ENCODE results near the gene NCOR1.

DNA sequence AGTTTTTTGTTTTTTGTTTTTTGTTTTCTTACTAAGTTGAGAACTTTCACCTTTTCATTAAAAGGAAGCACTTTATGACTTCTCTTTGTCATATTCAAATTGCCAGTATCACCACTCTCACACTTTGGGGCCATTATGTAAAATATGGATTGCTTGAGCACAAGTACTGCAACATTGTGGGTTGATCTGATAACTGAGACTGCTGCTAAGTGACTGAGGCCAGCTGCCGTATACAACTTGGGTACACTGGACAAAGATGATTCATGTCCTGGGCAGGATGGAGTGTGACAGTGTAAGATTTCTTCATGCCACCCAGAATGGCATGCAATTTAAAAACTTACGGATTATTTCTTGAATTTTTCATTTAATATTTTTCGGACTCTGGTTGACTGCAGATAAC, 207.9 kb downstream of the NCOR1 start:
- no peak for TF ChIP-seq CSDC2 (CRISPR knock-in tag; IDR thresholded peaks at IDR 0.05)
- TF ChIP-seq RARB (CRISPR knock-in tag; IDR thresholded peaks at IDR 0.05), result no peak
- TF ChIP-seq, protein P1, sequence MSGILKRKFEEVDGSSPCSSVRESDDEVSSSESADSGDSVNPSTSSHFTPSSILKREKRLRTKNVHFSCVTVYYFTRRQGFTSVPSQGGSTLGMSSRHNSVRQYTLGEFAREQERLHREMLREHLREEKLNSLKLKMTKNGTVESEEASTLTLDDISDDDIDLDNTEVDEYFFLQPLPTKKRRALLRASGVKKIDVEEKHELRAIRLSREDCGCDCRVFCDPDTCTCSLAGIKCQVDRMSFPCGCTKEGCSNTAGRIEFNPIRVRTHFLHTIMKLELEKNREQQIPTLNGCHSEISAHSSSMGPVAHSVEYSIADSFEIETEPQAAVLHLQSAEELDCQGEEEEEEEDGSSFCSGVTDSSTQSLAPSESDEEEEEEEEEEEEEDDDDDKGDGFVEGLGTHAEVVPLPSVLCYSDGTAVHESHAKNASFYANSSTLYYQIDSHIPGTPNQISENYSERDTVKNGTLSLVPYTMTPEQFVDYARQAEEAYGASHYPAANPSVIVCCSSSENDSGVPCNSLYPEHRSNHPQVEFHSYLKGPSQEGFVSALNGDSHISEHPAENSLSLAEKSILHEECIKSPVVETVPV (CRISPR knock-in tag; IDR thresholded peaks at IDR 0.05), result no peak
- no peak for TF ChIP-seq TOX (CRISPR knock-in tag; IDR thresholded peaks at IDR 0.05; ENCODE audit: borderline replicate concordance)
- TF ChIP-seq TCF4 (CRISPR knock-in tag; IDR thresholded peaks at IDR 0.05; ENCODE audit: borderline replicate concordance), result no peak
- TF ChIP-seq OSR1 (CRISPR knock-in tag; IDR thresholded peaks at IDR 0.05), result no peak
- TF ChIP-seq, protein P2, sequence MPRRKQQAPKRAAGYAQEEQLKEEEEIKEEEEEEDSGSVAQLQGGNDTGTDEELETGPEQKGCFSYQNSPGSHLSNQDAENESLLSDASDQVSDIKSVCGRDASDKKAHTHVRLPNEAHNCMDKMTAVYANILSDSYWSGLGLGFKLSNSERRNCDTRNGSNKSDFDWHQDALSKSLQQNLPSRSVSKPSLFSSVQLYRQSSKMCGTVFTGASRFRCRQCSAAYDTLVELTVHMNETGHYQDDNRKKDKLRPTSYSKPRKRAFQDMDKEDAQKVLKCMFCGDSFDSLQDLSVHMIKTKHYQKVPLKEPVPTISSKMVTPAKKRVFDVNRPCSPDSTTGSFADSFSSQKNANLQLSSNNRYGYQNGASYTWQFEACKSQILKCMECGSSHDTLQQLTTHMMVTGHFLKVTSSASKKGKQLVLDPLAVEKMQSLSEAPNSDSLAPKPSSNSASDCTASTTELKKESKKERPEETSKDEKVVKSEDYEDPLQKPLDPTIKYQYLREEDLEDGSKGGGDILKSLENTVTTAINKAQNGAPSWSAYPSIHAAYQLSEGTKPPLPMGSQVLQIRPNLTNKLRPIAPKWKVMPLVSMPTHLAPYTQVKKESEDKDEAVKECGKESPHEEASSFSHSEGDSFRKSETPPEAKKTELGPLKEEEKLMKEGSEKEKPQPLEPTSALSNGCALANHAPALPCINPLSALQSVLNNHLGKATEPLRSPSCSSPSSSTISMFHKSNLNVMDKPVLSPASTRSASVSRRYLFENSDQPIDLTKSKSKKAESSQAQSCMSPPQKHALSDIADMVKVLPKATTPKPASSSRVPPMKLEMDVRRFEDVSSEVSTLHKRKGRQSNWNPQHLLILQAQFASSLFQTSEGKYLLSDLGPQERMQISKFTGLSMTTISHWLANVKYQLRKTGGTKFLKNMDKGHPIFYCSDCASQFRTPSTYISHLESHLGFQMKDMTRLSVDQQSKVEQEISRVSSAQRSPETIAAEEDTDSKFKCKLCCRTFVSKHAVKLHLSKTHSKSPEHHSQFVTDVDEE (CRISPR knock-in tag; IDR thresholded peaks at IDR 0.05), result no peak
- TF ChIP-seq GLIS3 (CRISPR knock-in tag; IDR thresholded peaks at IDR 0.05), result no peak
- TF ChIP-seq CREB5 (CRISPR knock-in tag; IDR thresholded peaks at IDR 0.05; ENCODE audit: low read depth), result no peak
- TF ChIP-seq ARNTL (CRISPR knock-in tag; IDR thresholded peaks at IDR 0.05; ENCODE audit: borderline replicate concordance, low read depth), result no peak
- TF ChIP-seq ISL1 (CRISPR knock-in tag; IDR thresholded peaks at IDR 0.05), result no peak
- no peak for TF ChIP-seq ESRRG (CRISPR knock-in tag; IDR thresholded peaks at IDR 0.05)
- TF ChIP-seq PATZ1 (CRISPR knock-in tag; IDR thresholded peaks at IDR 0.05; ENCODE audit: borderline replicate concordance), result no peak

Measured in SK-N-SH treated with all-trans-retinoic acid at 6 μM for 48 hours (cell line).